OCI-M2 (cell line): ENCODE results near the gene PDZD8.

Source experiments
- DNase-seq: peaks from one replicate; lab custom pipeline; 2025; ENCODE audit not compliant: unreplicated experiment; lab: John Stamatoyannopoulos, UW

PDZD8 gene

DNA sequence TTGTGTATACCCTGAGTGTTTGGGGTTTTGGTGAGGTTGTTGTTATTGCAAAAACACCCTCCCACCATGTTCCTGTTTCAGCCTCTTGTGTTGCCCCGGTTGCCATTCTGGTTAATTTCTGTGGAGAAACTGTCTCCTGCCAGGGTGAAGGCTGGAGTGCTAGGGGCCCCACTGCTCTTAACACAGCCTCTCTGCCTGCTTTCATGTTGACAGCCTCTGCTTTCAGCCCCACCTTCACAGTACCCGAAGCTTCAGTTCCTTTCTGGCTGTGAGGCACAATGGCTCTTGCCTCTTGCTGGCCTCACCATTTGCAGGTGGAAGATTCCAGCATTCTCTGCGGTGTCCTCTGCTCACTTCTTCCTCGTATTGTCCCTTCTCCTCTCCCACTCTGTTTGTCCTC lies 115.2 kb downstream of the PDZD8 start:
- no peak for DNase-seq

DNA sequence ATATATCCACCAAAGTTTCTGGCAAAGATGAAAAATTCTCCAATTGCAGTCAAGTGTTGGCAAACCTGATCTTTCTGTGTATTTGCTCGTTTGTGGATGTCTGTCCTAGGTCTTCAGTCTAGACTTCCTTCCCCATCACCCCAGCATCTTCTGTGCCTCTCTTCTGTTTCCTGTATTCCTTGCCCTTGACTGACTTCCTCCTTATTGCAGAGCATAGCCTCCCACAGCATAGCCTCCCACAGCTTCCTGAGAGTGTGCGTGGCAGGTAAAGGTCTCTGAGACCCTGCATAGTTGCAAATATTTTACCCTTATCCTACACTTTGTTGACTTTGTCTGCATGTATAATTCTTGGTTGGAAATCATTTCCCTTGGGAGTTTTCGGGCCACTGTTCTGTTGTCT lies 116.0 kb downstream of the PDZD8 start:
- DNase-seq: no peak

DNA sequence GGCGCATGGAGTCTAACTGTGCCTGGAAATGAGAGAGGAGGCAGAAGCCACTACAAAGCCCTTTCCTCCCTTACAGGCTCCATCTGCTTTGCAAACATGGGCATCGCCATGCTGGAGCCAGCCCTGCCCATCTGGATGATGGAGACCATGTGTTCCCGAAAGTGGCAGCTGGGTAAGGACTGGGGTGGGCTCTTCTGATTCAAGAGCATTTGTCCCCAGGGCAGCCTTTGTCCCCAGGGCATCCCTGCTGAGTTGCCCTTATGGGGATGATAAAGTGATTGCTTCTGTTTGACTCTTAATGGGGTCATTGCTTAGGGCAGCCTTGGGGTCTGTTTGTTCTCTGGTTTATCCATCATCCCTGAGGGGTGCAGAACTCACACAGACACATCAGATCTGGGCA lies 117.5 kb downstream of the PDZD8 start:
- DNase-seq: no peak

DNA sequence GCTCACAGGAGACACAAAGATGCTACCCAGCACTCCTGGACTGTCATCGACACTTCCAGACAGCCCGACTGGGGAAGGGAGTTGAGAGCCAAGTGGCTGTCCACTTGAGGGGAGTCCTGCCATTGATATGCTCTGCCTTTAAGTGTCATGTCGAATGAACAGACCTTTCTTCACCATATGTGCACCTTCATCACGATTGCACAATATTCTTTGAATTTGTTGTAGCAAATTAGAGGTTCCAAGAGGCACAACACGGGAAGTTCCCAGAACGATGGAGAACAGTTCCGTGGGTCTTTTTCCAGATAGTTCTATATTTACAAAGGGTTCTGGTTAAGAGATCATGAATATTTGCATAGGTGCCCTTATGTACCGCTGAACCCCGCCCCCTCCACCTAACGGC lies 118.3 kb downstream of the PDZD8 start:
- DNase-seq: no peak

DNA sequence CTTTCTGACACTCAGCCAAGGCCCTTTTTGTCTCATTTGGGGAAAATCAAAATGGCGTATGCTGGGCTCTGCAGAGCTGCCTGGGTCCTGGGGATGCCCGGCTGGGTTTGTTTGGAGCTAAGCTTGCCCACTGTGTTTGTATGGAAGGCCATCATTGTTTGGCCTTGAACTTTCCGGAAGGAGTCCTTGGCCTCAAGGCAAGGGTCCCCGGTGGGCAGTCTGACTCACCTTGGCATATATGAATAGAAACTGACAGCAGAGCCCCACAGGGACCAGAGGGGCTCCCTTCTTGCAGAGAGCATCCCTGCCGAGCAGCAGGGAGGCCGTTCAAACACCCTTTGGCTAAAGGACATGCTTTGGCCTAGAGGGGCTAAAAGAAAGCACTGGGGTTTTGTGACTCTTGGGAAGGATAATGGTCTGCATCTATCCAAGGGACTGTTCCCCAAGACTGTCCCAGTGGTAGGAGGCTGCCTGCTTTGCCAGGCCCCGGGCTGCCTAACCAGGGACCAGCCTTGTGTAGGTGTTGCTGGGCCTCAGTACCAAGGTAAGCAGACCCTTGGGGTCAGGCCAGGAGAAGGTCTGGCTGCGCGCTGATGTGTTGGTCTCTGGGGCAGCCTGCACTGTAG lies 119.3 kb downstream of the PDZD8 start:
- DNase-seq: no peak

DNA sequence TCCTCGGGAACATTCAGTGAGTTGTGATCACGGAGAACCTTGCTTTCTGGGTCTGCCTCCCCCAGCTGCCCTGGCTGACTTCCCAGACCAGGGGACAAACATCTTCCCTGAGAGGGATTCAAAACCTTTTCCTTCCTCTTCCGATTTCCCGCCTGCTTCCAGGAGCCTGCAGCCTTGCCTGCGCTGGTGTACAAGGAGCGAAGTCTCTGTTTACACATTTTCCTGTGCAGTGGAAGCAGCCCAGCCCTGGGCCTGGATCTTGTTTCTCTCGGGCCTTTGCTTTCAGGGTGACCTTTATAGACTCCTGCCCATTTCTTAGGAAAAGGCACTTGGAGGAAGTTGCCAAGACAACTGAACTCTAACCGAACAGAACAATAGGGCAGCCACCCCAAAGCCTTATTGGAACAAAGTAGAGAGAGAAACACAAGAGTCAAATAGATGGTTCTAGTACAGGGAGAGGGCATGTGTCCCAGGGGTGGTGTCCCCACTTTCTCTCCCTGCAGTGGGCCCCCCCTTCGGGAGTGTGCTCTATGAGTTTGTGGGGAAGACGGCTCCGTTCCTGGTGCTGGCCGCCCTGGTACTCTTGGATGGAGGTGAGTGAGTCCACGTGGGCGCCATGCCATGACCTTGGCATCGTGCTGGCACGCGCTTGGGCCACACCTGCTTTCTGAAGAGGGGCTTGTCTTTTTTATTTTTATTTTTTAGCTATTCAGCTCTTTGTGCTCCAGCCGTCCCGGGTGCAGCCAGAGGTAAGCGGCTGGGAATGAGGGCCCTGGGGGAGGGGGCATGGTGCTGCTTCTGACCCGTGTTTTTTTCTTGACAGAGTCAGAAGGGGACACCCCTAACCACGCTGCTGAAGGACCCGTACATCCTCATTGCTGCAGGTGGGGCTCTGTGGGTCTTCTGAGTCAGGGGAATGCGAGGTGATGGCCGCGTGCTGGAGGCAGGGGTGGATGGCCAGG lies 120.2 kb downstream of the PDZD8 start:
- DNase-seq: no peak

DNA sequence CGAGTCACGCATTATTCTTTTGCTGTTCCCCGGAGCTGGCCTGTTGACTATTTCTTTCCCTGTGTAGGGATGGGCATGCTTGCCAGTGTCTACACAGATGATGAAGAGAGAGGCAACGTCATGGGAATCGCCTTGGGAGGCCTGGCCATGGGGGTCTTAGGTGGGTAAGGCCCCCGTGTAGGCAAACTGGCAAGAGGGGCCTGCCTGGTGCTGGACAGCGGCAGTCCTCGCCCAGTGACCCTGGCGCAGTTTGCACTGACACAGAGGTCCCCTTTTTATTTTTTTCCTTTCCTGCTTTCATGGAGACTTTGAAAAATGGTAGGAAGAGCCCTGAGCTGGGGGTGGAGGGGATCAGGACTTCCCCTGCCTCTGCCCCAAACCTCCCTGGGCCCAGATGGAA lies 120.9 kb downstream of the PDZD8 start:
- DNase-seq: no peak

DNA sequence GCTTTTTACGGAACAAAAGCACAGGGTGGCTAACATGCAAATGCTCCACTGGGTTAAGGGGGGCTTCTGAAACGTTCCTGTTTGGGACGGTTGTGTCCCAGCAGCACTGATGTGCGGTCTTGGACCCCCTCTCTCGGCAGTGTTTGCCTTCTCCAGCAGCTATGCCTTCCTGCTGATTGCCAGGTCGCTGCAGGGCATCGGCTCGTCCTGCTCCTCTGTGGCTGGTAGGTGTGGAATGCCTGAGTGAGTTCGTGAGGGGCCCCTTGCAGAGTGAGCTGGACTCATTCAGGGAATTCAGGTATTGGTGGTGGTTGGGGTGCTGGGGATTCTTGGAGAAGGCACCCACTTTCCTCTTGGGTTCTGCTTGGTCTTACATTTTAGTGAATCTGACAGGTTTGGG lies 121.3 kb downstream of the PDZD8 start:
- no peak for DNase-seq

DNA sequence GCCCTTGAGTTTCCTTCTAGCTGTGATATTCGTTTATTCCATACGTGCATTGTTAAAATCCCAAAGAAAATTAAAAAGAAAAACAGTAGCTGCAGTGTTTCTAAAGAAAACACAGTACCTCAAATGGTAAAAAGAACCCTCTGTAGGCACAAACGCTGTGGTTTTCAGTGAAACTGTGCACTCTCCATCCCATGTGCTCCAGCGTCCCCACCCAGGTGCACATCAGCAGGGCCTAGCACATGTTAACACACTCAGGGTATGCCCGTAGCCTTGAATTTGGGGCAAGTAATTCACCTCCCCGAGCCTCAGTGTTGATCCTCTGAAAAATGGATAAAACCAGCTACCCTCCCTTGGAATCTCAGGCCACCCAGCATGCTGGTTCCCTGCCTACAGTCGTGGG lies 124.8 kb downstream of the PDZD8 start:
- DNase-seq: no peak

DNA sequence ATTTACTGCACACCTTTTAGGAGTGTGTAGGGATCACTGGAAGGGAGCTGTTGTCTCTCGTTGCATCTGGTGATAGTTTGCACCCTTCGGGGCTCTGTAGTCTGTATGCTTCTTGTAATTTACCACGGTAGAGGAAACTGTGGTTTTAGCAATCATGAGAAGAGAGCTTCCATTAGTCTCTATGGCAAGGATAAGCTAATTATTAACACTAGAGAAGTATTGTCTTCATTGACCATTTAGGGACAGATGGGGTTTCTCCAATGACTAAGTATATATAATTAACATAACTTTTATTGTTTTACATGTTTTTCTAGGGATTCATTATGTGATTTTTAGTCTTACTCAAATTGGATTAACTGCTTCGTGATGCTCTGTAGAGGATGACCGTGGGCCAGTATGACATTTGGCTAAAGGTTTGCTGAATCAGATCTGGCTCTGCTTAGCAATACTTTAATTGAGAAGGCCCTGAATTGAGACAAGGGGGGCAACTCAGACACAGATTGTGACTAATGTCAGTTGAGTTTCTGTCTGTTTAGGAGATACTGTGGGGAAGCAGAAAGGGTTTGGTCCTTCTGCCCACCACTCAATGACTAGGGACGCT lies 125.6 kb downstream of the PDZD8 start:
- DNase-seq: no peak

DNA sequence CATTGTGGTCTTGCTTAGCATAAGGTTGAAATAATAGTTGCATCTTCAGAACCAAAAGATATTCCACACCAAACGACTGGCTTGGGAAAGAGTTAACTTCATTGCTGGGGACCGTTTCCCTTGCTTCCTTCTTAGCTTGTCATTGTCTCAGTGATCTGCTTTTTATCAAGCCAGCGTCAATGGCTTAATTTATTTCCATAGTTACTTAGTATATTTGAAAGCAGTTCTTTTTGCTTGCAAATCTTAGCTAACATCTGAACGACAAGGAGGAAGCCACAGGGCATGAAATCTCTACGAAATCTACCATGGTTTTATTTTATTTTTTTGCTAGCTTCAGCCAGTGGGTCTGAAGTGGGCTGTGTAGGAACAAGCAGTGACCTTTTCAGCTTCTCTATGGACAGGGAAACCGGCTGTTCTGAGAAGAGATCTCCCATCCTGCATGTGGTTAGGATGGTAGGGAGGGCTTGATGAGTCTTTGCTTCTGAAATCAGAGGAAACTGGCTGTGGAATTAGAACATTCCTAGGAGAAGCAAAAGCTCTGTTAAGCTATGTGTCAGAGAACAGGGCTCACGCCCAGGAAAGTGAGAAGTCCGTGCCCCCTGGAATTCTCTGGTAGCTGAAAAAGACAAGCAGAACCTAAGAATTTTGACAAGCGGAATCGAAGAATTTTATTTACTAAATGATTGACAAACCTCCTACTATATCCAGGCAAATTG lies 126.3 kb downstream of the PDZD8 start:
- no peak for DNase-seq

DNA sequence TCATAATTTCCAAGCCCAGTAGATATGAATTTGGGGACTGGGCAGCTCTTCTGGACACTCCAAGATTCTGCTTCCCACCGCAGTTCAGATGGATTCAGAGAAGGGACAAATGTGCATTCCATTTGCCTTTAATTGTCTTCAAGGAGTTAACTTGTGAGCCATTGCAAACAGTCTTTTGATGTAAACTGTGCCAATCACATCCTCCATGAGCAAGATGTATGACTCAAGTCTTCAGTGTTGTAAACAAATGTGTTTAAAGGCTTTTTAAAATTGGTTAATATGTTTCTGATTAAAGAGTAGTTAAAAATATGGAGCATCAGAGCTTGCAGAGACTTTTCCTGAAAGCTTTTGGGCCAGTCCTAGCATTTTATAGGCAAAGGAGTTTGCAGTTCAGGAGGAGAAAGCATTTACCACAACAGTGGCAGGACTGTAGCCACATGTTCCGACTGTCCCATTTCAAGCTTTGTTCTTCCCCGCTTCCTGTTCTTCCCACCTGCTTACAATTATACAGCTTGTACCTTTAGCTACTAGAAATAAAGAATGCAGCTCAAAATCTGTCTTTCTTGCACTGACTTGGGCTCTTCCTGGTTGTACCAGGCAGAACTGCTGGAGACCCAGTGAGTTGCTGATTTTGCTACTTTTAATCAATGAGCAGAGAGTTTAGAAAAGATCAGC lies 128.1 kb downstream of the PDZD8 start:
- no peak for DNase-seq

DNA sequence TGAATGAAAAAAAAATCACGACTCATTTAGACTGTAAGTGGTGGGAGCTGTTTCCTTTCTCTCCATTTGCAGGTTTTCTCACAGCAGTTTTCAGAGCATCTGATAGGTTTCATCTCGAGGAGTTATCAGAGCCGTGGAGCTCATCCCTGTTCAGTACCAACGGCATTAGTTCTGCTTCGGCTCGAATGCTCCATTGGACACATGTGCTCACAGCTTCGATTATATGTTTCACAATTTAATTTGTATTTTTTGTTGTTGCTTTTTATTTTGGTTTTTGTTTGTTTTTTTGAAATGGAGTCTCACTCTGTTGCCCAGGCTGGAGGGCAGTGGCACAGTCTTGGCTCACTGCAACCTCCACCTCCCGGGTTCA lies 132.8 kb downstream of the PDZD8 start:
- DNase-seq: no peak

DNA sequence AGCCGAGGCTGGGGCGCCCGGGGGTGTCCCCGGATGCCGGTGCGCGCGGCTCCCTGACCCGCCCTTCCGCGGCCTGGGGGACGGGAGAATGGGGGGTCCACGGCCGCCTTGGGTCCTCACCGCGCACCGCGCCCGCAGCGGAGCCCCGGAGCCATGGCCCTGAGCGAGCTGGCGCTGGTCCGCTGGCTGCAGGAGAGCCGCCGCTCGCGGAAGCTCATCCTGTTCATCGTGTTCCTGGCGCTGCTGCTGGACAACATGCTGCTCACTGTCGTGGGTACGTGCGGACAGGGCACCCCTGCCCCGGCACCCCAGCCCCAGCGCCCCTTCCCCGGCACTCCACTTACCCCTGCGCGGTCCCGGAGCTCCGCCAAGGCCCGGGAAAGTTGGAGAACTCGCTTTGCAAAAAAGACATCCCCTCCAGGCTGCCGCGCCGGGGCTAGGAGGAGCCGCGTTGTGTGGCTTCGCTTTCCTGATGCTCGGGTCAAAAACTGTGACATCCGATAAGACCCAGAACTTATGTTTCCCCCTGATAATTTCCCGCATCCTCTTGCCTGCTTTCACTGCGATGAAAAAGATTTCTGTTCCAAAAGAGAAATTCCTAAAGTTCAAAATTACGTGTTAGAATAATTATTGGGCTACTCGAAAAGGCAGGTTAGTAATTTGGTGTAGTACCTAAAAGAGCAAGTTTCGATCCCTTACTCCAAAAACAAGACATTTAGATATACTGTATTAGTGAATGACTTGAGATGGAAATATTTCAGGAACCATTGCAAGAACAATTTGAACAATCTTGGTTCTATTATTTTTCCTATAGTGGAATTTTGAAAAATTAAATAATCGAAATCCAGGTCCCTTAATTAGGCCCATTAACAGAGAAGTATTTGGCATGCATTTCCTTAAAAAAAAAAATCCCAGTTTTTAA lies 133.4 kb downstream of the PDZD8 start:
- no peak for DNase-seq

DNA sequence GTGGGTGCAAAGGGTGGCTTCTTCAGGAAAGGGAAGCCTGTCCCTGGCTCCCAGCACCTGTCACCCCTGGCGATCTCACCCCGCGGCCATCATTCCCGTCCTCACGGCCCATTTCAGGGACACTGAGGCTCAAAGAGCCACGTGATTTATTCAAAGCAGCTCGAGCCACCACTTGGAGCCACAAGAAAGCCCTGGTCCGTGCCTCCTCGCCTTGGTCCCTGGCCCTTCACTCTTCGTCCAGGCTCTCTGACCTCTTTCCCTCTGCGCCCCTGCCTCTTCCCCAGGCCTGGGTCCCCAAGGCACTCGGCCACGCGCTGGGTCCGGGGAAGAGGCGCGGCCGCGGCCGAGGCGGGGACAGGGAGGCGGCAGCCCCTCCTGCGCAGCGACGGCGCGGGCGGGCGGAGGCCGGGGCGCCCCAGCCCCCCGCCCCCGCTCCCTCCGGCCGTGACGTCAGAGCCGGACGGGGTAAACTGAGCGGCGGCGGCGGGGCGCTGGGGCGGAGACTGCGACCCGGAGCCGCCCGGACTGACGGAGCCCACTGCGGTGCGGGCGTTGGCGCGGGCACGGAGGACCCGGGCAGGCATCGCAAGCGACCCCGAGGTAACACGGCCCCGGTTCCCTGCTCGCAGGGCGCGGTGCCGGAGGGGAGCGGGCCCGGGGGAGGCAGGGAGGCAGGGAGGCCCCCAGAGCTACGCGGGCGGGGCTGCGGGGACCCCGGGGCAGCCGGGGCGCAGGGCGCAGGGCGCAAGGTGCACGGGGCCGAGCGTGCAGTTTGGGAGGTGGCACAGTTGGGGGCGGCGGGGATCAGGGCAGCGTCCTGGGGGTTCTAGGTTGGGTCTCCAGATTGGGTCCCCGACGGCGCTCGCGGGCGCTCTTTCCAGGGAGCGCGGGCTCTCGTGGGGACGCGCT lies 134.4 kb downstream of the PDZD8 start, which contains the start of gene SLC18A2:
Gene SLC18A2 (plus strand): TSS at position 494 of the 909 bp plus-strand sequence. CDS start 580 bp downstream, outside the sequence.
- DNase-seq: no peak

DNA sequence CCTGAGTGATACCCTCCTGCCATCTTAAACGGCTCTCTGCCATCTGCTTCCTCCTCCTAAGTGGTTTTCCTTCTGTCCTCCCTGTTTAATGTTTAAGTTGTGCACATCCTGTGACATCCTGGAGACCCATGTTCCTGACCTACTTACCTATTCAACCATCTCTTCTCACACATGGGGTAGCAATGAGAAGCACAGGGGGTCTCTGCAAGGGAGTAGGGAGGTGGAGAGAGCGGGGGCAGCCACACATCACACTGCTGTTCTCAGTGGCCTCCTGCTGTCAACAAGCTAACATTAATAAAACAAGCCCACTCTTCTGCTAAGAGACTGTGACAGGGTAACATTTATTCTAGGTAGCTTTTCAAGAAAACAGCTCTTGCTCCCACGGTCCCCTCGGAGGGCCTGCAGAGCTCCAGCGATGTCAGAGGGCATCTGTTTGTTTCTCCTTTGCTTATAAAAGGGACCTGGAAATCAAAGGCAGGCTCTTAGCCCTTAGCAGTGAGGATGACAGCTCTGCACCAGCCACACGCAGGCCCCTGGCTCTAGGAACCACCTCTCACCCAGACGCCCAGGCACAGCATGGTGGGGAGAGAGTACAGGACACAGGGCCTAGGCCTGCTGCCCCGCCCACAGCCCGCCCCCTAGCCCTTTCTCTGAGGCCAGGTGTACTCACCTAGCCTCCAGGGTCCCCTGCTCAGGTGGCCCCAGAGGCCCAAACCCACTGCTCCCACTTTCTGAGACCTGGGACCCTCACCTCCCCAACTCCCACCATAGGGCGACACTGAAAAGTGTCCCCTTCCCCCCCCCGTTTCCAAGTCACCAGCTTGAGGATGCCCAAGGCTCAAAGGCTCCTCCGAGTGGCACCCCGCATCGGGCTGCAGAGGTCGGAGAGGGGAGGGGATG lies 135.3 kb downstream of the PDZD8 start:
- no peak for DNase-seq

DNA sequence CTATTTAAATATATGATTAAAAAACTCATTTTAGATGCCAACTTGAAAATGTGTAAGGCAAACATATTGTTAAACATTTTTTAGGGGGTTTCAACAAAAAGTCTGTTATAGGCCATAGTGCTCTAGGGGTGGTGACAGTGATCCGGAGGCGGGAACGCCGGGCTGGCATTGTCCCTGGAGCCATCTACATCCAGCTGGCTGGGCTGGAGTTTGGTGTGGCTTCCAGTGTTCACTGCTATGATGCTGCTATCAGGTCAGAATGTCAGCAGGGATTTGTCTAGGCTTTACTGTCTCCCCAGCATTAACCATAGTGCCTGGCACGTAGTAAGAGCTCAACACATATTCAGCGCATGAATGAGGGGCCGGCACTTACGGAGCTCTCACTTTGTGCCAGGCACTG lies 136.2 kb downstream of the PDZD8 start:
- DNase-seq: no peak
